HG03565 (cell line): ENCODE results near the gene PSD.

Experiments
- ATAC-seq: cut with Tn5 transposase; IDR thresholded peaks from one replicate; pipeline ENCODE4 v1.9.1; 2021; ENCODE audit warnings: mild to moderate bottlenecking, moderate library complexity; ENCODE audit not compliant: unreplicated experiment

PSD gene

DNA sequence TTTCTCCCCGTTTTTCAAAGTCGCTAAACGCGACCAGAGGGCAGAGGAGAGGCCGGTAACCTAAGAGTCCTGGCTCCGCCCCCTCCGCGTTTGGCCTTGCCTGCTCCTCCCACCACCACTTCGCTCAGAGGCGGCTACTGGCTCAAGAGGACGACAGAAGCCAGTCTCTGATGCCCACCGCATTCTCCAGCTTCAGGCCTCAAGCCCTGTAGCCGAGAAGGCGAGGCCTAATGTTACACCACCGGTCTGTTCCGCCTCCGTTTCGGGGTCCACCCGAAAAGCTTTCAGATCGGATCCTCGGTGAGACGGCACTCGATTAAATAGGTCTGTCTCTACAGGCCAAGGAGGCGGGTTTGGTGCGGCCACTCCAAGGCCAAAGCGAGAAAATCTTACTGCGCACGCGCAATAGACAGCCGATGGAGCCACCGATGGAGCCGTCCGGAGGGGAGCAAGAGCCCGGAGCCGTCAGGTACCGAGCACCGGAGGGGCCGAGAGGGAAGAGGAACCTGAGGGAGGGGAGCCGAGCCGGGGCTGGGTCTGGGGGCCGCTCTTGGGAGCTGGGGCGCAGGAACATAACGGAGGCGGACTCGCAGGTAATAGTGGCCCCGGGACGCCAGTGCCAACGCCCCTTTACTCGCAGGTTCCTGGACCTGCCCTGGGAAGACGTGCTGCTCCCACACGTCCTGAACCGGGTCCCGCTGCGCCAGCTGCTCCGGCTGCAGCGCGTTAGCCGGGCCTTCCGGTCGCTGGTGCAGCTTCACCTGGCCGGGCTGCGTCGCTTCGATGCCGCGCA lies 2.3 kb upstream of the PSD start, which contains the start of gene FBXL15:
Gene FBXL15, plus strand, starts transcription at position 123 of the 793 bp plus-strand sequence. Its CDS starts 294 bp downstream, at position 417.
- ATAC-seq = peak; percentile 60

DNA sequence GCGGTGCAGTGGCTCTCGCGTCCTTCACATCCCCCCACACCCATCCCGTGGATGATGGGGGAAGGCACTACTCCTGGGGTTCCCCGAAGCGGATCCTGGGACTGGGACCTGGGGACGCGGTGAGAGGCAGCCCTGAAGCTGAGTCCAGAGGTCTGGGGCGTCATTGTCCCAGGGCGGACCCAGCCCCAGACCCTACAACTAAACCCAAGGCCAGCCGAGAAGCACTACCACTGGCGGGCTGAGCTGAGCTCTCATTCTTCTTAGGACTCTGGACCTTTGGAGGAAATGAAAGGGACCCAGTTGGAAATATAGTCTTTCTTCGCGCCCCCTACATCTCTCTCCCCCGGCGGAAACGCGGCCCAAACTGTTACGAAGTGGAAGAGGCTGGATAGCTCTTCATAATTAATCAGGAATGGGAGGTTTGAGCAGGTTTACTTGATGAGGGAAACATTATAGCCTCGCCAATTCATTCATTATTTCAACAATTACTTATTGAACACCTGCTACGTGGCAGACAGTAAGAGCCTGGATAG lies 1.7 kb upstream of the PSD start:
- no peak for ATAC-seq

DNA sequence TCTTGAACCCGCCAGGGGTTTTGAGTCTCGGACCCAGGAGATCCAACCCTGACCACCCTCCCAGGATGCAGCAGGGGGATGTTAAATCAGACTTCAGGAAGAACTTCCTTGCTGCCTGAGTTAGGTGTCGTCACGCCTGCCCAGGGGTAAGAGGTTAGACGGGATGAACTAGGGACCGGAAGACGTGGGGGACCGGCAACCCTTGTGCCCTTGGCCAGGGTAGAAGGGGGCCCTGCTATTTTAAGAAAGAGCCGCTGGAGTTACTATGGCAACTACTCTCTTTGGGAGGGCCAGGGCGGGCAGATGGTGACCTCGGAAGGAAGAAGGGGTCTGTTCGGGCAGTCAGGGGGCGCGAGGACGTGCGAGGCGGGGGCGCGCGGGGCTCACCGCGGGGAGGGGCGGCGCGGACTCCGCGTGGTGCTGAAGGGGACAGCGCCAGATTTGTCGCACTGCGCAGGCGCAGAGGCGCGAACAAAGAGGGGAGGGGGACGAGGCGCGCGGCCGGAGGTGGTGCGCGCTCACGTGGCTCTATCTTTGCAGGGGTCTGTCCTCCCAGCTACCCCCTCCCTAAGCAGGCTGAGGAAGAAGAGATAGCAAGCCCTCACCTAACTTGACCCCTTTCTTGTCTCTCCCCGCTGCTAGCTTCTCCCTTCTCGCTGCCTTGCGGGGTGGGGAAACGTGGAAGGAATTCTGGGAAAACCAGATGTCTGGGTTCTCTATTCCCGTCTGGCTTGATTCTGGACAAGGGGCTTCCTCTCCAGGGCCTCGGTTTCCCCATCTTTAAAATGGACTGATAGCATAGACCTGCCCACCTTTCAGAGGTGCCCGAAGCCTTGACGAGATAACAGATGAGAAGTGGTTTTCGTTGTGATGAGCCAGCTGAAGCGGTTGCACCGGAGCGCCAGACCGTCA lies 940 bp upstream of the PSD start:
- no peak for ATAC-seq

DNA sequence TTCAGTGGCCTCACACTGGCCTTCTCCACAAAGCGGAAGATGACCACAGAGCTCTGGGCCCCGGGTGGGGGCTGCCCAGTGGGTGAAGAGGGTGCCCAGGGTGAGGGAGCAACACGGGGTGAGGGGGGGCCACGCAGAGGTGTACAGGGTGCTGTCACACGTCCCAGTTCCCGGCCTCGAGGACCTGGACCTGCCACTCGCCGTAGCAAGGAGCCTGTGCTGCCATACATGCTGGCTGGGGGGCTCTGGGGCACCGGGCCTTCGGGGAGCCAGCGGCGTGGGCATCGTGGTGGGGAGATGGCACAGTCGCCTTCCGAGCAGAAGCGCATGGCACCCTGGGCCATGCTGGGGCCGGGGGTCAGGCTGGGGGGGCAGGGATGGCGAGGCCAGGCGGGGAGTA lies 1.9 kb downstream of the PSD start:
- ATAC-seq = no peak

DNA sequence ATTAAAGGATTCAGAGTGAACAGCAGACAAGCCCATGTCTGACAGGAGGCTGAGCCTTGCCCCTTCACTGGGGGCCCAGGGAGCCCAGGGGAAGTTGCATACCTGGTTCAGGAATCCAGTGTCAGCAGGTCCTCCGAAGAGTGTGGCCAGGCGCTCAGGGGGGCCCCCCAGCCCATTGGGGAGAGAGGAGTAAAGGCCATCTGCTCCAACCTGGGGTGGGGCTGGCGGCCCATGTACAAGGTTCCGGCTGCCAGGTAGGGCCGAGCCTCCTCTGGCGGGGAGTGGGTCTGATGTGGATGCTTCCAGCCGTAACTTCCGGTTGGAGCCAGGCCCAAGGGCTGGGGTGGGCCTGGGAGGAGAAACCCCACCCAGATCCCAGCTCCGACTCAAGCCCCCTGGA lies 2.3 kb downstream of the PSD start:
- ATAC-seq = no peak

DNA sequence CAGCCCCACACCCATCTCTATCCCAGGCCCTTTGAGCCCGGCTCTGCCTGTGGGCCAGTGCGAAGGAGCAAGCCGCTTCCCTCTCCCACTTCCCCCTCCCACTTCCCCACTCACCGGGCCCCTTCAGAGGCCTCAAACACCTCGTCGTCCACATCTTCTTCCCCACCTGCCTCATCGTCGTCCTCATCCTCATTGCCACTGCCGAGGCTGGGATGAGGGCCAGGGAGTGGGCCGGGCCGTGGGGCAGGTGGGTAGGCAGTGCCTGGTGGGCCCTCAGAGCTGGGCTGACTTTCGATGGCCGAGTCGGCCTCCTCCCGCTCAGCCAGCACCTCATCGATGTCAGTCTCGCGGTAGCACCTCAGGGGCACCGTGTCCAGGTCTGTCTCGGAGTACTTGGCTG lies 3.8 kb downstream of the PSD start:
- no peak for ATAC-seq

DNA sequence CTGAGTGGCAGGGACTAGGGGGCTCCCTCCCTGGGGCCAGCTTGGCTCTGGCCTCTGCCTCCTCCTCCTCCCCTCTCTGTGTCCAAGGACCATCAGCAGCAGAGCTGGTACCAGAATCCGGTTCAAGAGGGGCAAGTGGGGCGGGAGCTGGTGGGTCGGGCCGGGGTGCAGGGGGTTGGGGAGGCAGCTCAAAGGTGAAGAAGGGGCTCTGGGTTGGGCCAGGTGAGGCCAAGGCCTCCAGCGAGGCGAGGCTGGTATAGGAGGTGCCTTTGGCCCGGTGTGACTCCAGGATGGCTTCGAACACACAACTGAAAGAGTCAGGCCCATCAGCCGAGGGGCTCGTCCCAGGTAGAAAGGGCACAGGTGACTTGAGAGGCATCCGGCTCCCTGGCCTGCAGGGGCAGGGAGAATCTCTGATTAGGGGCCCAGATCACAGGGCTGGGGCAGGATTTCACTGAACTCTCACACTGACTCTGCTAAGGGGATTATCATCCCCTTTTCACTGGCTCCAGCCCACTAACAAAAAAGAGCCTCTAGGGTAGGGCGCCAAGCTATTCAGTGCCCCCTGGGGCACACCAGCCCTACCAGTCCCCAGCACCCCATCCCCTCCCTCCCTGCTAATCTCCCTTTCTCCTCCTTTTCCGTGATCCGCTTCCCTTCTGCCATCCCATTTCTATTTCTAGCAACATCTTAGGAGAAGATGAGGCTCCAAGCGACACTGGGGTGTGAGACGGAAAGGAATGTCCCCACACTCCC lies 4.6 kb downstream of the PSD start:
- ATAC-seq = no peak

DNA sequence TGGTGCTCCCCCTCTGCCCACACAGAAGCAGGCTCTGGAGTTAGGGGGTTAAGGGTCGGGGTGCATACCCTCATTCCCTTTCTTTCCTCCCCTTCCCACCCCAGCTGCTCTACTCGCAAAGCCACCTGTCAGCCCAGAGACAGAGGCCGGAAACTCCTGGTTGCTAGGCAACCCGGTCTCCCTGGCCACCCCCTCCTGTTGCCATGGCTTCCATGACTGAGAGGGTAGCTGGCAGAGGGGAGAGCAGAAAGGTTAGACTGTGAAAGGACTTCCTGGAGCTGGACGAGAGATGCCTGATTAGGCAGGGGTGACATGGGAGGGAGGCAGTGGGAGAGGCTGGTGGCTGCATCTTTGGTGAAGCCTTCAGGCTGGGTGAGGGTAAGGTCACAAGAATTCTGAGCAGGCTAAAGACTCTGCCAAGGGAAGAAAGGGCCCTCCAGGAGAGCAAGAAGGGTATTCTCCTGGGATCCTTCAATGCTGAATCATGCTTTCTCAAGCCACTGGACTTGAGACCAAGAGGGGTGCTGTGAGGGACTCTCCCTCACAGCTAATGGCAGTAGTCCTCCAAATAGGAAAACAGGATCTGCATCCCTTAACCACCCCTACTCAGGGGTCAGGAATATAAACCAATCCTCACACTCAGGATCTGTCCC lies 5.4 kb downstream of the PSD start:
- no peak for ATAC-seq

DNA sequence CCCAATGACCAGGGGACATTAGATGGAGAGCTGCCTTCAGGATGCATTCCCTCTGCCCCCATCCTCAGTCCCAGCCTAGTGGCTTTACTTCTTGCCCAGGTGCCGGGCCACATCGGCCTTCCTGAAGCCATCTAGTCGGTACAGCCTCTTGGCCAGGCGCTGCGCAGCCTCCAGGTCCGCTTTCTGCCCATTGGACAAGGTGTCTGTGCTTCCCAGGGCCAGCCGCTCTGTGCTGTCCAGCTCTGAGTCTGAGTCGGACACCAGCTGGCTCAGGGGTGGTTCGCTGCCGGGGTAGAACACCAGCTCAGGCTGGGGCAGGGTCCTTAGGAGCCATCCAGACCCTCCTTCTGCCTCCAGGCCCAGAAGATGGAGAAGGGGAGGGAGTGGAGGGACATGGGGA lies 6.3 kb downstream of the PSD start:
- no peak for ATAC-seq

DNA sequence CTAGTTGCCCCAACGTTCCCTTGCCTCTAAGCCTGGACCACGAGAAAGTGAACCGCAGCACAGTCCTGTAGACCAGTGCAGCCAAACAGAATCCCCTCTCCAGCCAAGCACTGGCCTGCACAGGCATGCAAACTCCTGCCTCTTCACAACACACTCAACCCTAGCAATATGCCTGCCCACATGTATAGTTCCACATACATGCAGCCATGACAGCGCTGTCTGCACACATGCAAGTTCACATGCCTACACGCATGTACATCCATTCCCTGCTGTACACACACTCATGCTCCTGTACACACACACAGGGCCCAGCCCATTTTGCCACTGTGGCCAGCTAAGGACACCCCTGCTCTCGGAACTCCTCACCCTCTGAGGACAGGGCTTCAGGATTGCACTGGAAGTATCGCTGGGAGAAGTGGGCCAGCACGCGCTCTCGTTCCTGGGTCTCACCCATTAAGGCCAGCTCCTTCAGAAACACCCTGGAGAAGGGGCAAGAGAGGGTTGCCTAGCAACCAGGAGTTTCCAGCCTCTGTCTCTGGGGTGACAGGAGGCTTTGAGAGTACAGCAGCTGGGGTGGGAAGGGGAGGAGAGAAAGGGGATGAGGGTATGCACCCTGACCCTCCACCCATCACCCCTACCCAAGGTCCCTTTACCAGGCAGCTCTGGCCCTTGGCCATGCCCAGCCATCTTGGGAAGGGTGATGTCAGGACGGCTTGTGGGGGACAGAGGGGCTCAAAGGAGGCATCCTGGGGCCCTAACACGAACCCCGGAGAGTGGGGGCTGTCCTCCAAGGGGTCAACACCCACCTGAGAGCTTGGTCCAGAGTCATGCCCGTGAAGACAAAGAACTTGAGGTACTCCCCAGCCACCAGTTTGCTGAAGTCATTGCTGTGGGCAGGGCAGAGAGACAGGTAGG lies 7.0 kb downstream of the PSD start:
- ATAC-seq = no peak

DNA sequence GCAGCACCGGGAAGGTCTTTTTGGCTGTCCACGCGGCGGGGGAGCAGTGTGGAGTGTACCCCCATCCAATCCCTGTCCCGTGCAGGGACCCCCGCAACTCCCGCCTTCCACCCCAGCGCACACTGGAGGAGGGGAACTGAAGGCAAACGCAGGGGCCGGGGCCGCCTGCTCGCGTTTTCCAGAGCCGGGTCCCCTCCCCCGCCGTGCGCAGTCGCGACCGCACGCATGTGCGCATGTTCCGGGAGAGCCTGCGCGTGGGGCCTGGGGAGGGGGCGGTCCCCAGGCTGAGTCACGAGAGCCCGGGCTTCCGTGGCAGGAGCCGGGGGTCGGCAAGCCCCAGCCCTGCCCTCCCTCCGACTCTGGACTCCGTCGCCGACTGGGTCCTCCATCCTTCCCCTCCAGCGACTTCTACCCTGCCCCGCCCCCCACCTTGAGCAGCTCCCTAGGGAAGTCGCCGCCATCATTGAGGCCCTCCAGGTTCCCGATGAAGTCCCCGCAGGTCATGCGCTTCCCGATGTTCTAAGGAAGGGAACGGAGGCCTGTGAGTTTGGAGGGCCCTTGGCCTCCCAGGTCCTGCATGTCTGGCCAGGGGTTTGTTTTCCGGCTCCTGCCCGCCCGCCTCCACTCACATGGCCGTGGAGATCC lies 8.0 kb downstream of the PSD start:
- no peak for ATAC-seq

DNA sequence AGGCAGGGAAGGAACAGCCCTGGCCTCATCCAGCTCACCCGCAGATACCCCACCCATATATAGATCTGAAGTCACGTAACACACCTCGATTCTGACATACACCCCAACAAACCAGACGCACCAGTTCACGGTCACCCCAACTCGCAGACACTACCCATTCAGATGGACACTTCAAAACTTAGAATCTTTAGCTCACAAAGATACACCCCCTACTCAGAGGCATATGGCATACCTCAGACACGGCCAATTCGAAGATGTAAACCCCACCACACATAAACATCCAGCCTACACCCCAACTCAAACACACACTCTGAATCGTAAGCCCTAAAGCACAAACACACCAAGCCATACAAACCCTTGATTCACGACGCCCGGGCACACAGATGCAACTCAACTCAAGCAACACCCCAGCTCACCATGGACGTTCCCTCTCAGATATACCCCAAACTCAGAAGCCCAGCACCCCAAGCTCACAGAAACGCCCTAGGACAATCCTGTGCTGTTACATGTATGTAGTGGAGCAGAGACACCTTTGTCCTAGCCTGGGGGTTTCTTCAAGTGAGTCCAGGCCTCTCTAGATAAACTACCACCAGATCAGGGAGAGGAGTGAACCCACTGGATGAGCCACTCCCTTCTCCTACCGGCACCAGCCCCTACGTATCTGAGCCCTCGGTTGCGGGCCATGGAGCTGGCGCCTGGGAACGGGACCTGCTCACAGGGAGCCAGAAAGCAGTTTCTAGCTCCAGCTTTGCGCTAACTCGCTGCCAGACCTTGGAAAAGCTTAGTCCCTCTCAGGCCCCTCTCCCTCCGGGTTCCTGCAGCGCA lies 8.8 kb downstream of the PSD start:
- ATAC-seq = no peak

DNA sequence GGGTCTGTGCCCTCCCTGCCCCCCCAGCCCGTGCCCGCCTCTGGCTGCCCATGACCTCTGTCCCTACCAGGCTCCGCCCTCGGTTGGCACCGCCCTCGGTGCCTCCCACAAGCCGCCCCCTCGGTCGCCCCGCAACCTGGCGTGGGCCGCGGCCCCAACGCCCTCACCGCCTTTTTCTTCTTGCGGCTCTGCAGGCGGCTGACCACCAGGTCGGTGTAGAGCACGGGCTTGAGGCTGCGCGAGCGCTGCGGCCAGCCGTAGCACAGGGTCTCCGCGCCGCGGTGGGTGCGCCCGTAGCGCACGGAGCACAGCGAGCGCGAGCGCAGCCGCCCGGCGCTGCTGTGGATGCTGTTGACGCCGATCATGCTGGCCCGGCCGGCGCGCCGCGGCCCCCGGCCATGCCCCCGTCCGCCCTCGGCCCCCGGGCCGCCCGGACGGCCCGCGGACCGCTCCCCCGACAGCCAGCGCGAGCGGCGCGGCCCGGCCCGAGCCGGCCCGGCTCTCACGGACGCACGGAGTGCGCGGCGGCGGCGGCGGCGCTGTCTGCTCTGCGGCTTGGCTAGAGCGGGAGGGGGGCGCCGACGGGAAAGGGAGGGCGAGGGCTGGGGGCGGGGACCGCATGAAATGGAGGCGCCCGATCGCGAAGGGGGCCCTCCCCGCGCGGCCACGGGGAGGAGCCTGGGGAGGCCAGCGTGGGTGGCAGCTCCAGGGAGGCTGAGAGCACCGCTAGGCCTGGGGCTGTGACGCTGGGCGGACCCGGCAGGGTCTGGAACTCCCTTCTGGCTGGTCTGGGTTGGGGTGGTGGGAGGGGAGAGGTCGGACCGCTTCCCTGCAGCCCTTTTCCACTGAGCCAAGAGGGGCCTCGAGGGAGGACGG lies 9.6 kb downstream of the PSD start:
- ATAC-seq = no peak

DNA sequence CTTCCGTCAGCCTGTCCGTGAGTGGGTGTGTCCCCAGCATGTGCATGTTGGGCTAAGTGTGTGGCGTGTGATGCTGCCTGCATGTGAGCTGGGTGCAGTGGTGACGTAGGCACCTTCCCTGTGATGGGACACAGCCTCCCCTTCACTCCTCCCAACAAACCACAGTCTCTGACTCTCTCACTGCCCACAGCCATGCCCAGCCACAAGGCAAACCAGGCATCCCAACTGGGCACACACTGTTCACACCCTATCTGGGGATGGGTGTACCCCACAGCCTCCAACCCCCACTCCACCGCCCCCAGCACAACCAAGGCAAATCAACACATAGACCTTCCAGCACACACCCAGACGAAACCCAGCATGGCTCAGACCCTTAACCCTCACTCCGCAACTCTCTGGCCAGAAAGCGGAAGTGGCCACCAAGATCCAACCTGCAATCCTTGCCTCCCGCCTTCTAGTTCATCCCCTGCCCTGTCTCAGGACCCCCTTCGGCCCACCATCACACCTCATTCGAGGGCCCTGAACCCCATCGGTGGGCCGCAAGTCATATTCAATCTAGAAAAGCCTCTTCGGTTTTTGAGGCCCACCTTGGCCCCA lies 10.4 kb downstream of the PSD start:
- ATAC-seq = no peak

DNA sequence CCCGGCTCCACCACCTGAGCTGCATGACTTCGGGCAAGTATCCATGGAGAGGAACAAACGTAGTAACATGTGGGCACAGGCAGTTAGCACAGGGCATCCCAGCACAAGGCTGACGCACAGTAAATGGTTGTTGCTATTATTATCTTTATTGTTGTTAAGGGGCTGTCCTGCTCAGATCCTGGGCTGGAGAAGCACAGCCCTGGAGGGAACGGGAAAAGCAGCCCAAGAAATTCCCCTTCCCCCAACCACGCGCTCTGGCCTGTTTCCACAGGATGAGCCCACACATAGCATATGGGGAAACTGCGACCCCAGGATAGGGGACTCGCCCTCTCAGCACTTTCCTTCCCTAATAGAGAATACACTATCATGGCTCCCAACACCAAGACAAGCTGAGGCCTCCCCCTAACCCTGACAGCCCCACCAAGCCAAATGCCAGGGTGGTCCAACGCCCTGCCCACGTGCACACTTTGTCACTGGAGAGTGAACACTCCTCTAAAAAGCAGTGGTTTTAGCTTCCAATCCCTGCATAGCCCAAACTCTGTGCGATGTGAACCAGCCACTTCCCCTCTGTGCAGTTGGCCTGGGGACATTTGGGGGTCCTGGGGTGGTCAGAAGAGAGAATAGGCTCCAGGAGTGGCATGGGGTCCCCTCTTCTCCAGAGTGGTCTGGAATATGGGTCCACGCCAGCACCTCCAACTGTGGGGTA lies 11.0 kb downstream of the PSD start:
- no peak for ATAC-seq

DNA sequence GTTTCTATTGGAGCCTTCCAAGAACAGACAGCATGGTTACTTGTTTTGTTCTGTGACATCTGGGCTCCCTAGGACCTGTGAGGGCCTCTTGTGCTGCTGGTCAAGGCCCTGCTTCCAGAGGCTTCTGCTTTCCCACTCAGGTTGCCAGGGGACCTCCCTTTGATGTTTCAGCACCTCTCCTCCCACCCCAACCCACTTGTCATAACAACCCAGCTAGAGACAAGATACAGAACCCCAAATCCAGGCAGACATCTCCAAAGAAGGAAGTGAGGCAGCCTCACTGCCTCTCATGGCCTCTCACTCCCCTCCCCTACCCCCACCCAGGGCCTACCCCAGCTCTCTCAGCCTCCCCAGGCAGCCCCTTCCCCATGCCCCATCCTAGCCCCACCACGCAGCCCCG lies 11.8 kb downstream of the PSD start:
- no peak for ATAC-seq
